HepG2 (cell line): Measurements from ENCODE around the gene FNBP1L. TPM values are rescaled to one million over a fixed set of nuclear protein-coding genes. Genes with fewer than 3 reads are reported as not detected.

ENCODE experiments used
- ATAC-seq: fragments of 200-7000 bp; cut with Tn5 transposase; 3 replicates; pipeline ENCODE4 v1.9.1; 2020; ENCODE audit warnings: mild to moderate bottlenecking, moderate library complexity
- BruUV-seq: library from RNA; stranded (reverse); fragments of 400-500 nt; replicated peaks from 2 replicates; lab custom pipeline; 2021; lab: Mats Ljungman, UMichigan
- CTCF ChIA-PET: fragments of 300-600 bp; formaldehyde crosslinking; extraction: SDS; loops from one replicate; lab custom pipeline; 2021; ENCODE audit warnings: low total read pairs, inconsistent platforms, low intra/inter-chr PET ratio; lab: Yijun Ruan, JAX
- POLR2A ChIA-PET: fragments of 350-600 bp; sonication (Branson Sonifier 250); formaldehyde crosslinking; loops from one replicate; lab custom pipeline; 2020; ENCODE audit warnings: antibody characterized with exemption, inconsistent platforms; lab: Yijun Ruan, JAX
- DNase-seq: peaks from one replicate; pipeline ENCODE4 v3.0.0-alpha.2; 2015; ENCODE audit warnings: low spot score
- FAIRE-seq: peaks from 3 replicates; lab custom pipeline; 2011; peaks lifted over from hg19 to GRCh38; lab: Jason Lieb, UNC
- H2AFZ ChIP-seq: one replicate; pipeline ENCODE4 v1.6.1; 2011; ENCODE audit warnings: low read length, inconsistent platforms
- H3K27ac ChIP-seq: fragments of 300-600 bp; 3 replicates; pipeline ENCODE4 v1.8.0; 2011; ENCODE audit warnings: mixed run types, mild to moderate bottlenecking, mixed read lengths, low read length, inconsistent platforms; ENCODE audit not compliant: insufficient read depth; ENCODE audit errors: extremely low read length
- H3K27me3 ChIP-seq, 2 experiments: fragments of 200-600 bp in 1 of 2; 2 replicates in 1 of 2; 3 replicates in 1 of 2; pipeline versions ENCODE4 v1.6.0 to v1.8.0; 2011; ENCODE audit warnings: low read length in 2 of 2, mild to moderate bottlenecking in 2 of 2, moderate library complexity in 2 of 2, inconsistent platforms in 1 of 2; ENCODE audit not compliant: insufficient read depth in 2 of 2, control insufficient read depth in 1 of 2
- H3K36me3 ChIP-seq, 2 experiments: fragments of 200-600 bp in 1 of 2; replicated peaks in 1 of 2; 2 replicates in 1 of 2; 3 replicates in 1 of 2; pipeline versions ENCODE4 v1.5.1 to v1.8.0; 2011; ENCODE audit warnings: low read length in 2 of 2, inconsistent platforms in 1 of 2; ENCODE audit not compliant: insufficient read depth in 2 of 2, control insufficient read depth in 1 of 2
- H3K4me1 ChIP-seq: 2 replicates; pipeline ENCODE4 v1.5.1; 2012; ENCODE audit warnings: low read length, inconsistent platforms; ENCODE audit not compliant: insufficient read depth
- H3K4me2 ChIP-seq: 2 replicates; pipeline ENCODE4 v1.6.0; 2011; ENCODE audit warnings: low read depth, low read length, inconsistent platforms
- H3K4me3 ChIP-seq, 3 experiments: fragments of 200-600 bp in 1 of 3; sonication (generic), shearing (Covaris generic) in 1 of 3; replicated peaks in 1 of 3; 2 replicates each; pipeline ENCODE4 v1.5.1; 2011 to 2016; ENCODE audit warnings: low read length in 3 of 3, inconsistent platforms in 2 of 3, low read depth in 2 of 3, mild to moderate bottlenecking in 2 of 3, control low read depth in 1 of 3, mixed read lengths in 1 of 3; ENCODE audit not compliant: insufficient read depth in 1 of 3
- H3K79me2 ChIP-seq: one replicate; pipeline ENCODE4 v1.6.1; 2011; ENCODE audit warnings: low read length, inconsistent platforms; ENCODE audit not compliant: insufficient read depth
- H3K9ac ChIP-seq: 2 replicates; pipeline ENCODE4 v1.6.0; 2011; ENCODE audit warnings: mild to moderate bottlenecking, low read depth, low read length, inconsistent platforms; ENCODE audit not compliant: insufficient read depth
- H3K9me3 ChIP-seq: 2 replicates; pipeline ENCODE4 v1.5.1; 2012; ENCODE audit warnings: mild to moderate bottlenecking, low read length
- H4K20me1 ChIP-seq: 2 replicates; pipeline ENCODE4 v1.6.0; 2011; ENCODE audit warnings: inconsistent platforms, mild to moderate bottlenecking, low read length, moderate library complexity; ENCODE audit not compliant: insufficient read depth
- ARID4A ChIP-seq: sonication (generic); formaldehyde crosslinking; IDR thresholded peaks from 2 replicates; pipeline ENCODE4 v1.5.0; 2020; ENCODE audit warnings: mild to moderate bottlenecking, missing genetic modification reagents, borderline replicate concordance
- JDP2 ChIP-seq: sonication (generic); formaldehyde crosslinking; IDR thresholded peaks from 2 replicates; pipeline ENCODE4 v1.8.1; 2022; ENCODE audit warnings: missing genetic modification reagents, borderline replicate concordance
- PHF20 ChIP-seq: sonication (generic); formaldehyde crosslinking; IDR thresholded peaks from 2 replicates; pipeline ENCODE4 v1.5.0; 2020; ENCODE audit warnings: mild to moderate bottlenecking, missing genetic modification reagents
- RARA ChIP-seq: IDR thresholded peaks from 2 replicates; pipeline ENCODE4 v1.6.1; 2016; ENCODE audit warnings: missing genetic modification reagents, missing compliant biosample characterization
- SIX4 ChIP-seq: sonication (generic); formaldehyde crosslinking; IDR thresholded peaks from 2 replicates; pipeline ENCODE4 v1.4.0; 2020; ENCODE audit warnings: missing genetic modification reagents
- YEATS4 ChIP-seq: sonication (generic); formaldehyde crosslinking; IDR thresholded peaks from 2 replicates; pipeline ENCODE4 v1.4.0; 2020; ENCODE audit warnings: missing genetic modification reagents, borderline replicate concordance
- ZNF331 ChIP-seq: sonication (generic); formaldehyde crosslinking; IDR thresholded peaks from 2 replicates; pipeline ENCODE4 v1.4.0; 2020; ENCODE audit warnings: missing genetic modification reagents
- ZNF572 ChIP-seq: sonication (generic); formaldehyde crosslinking; IDR thresholded peaks from 2 replicates; pipeline ENCODE4 v1.5.1; 2020; ENCODE audit warnings: mild to moderate bottlenecking, missing genetic modification reagents
- WGBS: methylation state at CpG from one replicate; pipeline ENCODE4 v1.1.6; 2017; ENCODE audit warnings: low lambda C conversion rate; 5-methylcytosine and 5-hydroxymethylcytosine counted together
- in situ Hi-C: cut with HindIII; loops from 2 replicates; pipeline ENCODE4 v1.10.0; 2017; ENCODE audit warnings: low pct_unique_long_range_greater_than_20kb; ENCODE audit not compliant: extremely low pct_ligation_motif_present
- intact Hi-C: fragments of 100-400 bp; cut with micrococcal nuclease; formaldehyde crosslinking; loops from one replicate; pipeline ENCODE4 v1.10.0; 2022; ENCODE audit not compliant: unreplicated experiment
- polyA plus RNA-seq, 8 experiments: library from polyadenylated mRNA; depleted of rRNA in 3 of 8; stranded (reverse) in 7 of 8; unstranded in 1 of 8; fragments of >200 nt; fragmentation: Illumina TruSeq in 4 of 8; extraction: Trizol in 4 of 8; gene quantifications; 2 replicates each; pipeline versions ENCODE4 v1.2.1 to v1.2.3, GENCODE V29; 2011 to 2016; ENCODE audit warnings: low read depth in 4 of 8, missing spikeins in 1 of 8, mixed read lengths in 1 of 8; ENCODE audit not compliant: insufficient read depth in 1 of 8
- total RNA-seq, 5 experiments: library from RNA; depleted of rRNA; stranded (reverse); fragments of >200 nt; fragmentation: Illumina TruSeq; extraction: Trizol; gene quantifications; 2 replicates each; pipeline ENCODE4 v1.2.3, GENCODE V29; 2016; ENCODE audit warnings: low read depth in 1 of 5

Gene FNBP1L
- total and polyA plus RNA-seq, 2 of the 13 experiments (the other 11 are each of a cell fraction or from before 2014, with no cell fraction given) = 24.1 to 27.1 TPM

GRCh38 chr1:93575621-93576284 is 127.8 kb downstream of the FNBP1L start:
- CTCF ChIA-PET = no interaction called here
- Histone ChIP-seq H3K79me2 (no peaks in the 10 kb centered on the region), H3K27ac (no peak overlapping the region), H4K20me1 (no peaks in the 10 kb centered on the region), H3K4me2 (no peak overlapping the region), H3K4me3 (no peak overlapping the region), H3K27me3 (no peaks in the 10 kb centered on the region), H3K36me3 (peaks cover 5 to 15% of the 10 kb centered on the region in 2 experiments), H2AFZ (no peak overlapping the region), H3K4me1 (peaks cover 20% of the 10 kb centered on the region), H3K9me3 (no peaks in the 10 kb centered on the region), H3K9ac (no peak overlapping the region)
- TF ChIP-seq RARA (CRISPR knock-in tag) = no peak
- no peak for TF ChIP-seq PHF20 (CRISPR knock-in tag)
- POLR2A ChIA-PET = interaction anchor here (1.4 kb wide), 1 partner anchor 16 kb away, joined by 4 read pairs; no protein-coding TSS in a partner anchor
- no peak for DNase-seq
- FAIRE-seq = no peak
- WGBS = 98% methylated on average over 10 of the region's 10 CpGs
- no peak for ATAC-seq
- intact Hi-C loops = no loop called here
- no TSS peak for BruUV-seq
- in situ Hi-C loops = no loop called here

GRCh38 chr1:93576346-93576745 is 128.4 kb downstream of the FNBP1L start:
- POLR2A ChIA-PET = interaction anchor here (1.4 kb wide), 1 partner anchor 16 kb away, joined by 4 read pairs; no protein-coding TSS in a partner anchor

More at GRCh38 chr1:93576346-93576745, 128.4 kb downstream of the FNBP1L start:
- H3K27me3 ChIP-seq = no peaks in the 10 kb centered on the region
- H2AFZ ChIP-seq = no peak overlapping the region
- in situ Hi-C loops (no loop called here), intact Hi-C loops (no loop called here)
- WGBS = 98% methylated on average over 5 of the region's 9 CpGs
- peaks cover 5 to 15% of the 10 kb centered on the region in 2 experiments for H3K36me3 ChIP-seq
- BruUV-seq = no TSS peak
- no peak overlapping the region for H3K4me2 ChIP-seq
- ATAC-seq = no peak
- CTCF ChIA-PET = no interaction called here
- H3K79me2 ChIP-seq = no peaks in the 10 kb centered on the region
- TF ChIP-seq ZNF572 (CRISPR knock-in tag) (no peak), YEATS4 (no peak), JDP2 (CRISPR knock-in tag) (no peak), SIX4 (CRISPR knock-in tag) (no peak), ARID4A (no peak), ZNF331 (CRISPR knock-in tag) (no peak)
- no peaks in the 10 kb centered on the region for H3K9me3 ChIP-seq
- no peak overlapping the region for H3K27ac ChIP-seq
- H3K9ac ChIP-seq = no peak overlapping the region
- DNase-seq = no peak
- no peak overlapping the region for H3K4me3 ChIP-seq
- H3K4me1 ChIP-seq = peaks cover 26% of the 10 kb centered on the region
- FAIRE-seq = no peak
- no peaks in the 10 kb centered on the region for H4K20me1 ChIP-seq
